CD4-positive, alpha-beta T cell treated with Interleukin-4 for 4 hours (primary cell): Measurements from ENCODE around the gene STPG2.

Experiments used
- DNase-seq: peaks from one replicate; pipeline ENCODE4 v3.0.0-alpha.2; 2020

STPG2 gene

GRCh38 chr4:98092833-98093439 is 50.3 kb downstream of the STPG2 start:
- peak; percentile 17 for DNase-seq

DNA sequence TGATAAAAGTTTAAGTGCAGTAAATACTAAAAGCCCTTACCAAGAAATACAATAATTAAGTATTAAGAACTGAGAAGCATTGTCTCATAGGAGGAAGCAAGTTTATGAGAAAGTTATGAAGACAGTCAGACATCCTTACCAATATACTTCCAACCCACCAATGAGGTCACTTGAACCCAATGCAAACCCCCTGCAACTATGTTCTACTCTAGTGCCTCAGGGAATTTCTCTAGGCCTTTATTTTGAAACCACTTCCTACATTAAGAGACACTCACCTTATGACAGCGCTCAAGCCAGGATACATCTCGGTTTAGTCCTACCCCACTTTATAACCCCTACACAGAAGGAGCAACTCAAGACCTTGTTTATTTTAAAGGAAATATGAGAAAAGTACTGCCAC is 61.3 kb downstream of the STPG2 start:
- DNase-seq: no peak

DNA sequence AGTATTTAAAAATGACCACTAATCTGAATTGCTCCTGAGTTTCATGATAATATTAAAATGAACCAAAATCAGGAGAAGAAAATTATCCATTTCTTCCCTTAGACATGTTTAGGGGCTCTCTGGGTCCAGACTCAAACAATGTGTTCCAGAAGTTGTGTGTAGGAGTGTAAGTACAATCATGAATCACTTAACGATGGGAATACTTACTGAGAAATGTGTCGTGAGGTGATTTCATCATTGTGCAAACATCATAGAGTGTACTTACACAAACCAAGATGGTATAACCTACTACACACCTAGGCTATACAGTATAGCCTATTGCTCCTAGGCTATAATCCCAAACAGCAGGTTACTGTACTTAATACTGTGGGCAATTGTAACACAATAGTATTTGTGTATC is 74.8 kb downstream of the STPG2 start:
- DNase-seq: no peak

GRCh38 chr4:98055800-98056501 is 87.3 kb downstream of the STPG2 start:
- no peak for DNase-seq

DNA sequence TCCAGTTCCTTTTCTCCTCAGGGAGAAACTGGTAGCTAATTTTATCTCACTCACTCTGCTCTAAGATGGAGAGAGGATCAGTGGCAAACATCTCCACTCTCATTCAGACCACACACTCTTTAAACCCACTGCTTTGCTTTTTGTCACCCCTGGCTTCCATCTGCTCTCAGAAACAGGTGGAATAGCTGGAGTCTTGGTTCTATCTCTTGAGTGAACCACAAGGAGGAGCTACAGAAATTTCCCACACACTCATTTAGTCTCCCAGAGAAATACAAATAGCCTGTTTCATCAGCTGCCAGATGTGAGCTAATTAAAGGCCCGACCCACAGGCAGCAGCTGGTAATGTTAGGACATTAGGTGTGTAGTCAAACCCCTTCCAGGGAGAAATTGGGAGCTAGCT is 96.6 kb downstream of the STPG2 start:
- DNase-seq: no peak

DNA sequence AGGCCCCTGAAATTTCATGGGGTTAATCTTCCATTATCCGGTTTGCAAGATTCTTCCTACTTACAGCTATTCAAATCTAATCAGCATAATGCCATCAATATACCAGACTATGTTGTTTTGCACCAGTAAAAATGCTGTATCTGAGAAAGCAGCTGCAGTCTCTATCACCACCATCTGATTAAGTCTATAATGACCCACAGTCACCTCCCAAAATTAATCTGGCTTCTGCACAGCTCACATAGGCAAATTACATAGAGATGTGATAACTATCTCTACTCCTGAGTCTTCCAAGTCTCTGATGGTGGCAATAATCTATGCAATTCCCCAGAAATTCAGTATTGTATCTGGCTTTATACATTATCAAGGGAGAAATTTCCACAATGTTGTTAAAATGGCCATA is 113.2 kb downstream of the STPG2 start:
- DNase-seq: no peak

DNA sequence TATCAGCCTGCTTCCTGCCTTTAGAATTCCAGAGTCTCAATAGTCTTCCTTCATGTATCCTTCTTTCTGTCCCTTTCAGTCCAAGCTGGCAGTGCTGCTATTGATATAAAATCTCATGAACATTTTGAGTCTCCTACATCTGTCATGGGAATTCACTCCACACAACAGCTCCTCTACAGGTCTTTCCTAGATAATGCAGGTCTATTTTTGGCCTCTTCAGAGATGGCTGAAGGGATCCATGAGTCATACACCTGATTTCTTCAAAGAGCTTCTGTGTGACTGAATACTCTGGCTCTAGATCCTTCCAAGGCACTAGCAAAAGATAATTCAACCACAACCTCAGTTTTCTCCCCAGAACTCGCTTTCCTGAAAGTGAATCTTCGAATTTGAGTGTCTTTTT is 115.4 kb downstream of the STPG2 start:
- DNase-seq: no peak

DNA sequence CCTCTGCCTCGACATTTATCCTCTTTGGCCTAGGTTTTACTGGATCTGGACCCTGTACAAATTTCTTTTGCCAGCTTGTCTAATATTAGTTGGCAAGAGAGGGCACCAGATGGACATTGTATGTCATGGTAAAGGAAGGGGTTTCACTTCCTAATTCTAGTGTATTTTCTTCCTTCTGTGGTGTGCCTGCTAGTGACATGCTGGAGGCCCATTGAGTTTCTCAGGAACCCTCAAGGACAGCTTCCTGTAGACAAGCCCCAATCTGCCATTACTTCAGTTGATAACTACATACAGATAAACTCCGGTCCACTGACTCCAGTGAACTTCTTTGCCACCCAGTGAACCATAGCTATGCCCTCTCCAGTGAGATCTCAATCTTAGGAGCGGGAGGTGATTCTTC is 116.9 kb downstream of the STPG2 start:
- no peak for DNase-seq

DNA sequence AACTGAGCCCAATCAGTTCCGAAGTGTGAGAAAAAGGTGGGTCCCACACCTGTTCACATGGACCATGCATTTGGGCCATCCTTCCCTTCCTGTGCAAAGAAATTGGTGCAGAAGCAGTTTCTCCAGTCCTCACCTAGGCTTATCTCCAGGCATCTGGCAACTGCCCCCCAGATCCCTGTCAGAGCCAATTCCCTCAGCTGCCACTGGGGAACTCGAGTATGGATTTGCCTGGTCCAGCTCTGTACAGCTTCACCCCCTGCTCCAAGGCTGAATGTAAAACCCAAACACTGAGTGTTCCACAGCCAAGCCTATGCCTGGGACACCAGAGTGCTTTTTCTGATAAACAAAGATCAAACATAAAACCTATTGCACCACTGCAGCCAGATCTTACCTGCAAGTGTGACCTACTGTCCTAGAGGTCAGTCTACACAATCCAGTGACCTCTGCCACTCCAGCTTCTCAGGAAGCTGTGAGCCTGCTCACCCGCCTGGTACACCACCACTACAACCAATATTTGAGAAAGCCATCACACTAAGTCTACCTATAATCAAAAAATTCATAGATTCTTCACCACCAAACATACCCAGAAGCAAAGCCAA is 136.4 kb downstream of the STPG2 start:
- DNase-seq: no peak

DNA sequence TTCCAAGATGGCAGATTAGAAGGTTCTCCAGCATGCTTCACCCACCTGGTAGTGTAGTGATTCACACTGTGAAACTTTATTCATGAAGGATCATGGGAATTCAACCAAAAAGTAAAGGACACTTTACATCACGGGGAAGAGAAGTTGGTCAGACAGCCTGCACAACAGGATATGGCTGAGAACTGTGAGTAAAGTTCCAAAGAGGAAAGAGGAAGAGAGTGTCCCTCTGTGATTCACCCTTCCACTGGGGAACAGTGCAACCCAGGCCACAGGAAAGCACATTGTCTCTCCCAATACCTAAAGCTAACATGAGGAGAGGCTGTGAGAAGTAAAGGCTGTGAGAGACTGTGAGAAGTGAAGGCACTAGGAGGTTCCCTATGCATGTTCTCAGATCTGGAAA is 137.2 kb downstream of the STPG2 start:
- no peak for DNase-seq

DNA sequence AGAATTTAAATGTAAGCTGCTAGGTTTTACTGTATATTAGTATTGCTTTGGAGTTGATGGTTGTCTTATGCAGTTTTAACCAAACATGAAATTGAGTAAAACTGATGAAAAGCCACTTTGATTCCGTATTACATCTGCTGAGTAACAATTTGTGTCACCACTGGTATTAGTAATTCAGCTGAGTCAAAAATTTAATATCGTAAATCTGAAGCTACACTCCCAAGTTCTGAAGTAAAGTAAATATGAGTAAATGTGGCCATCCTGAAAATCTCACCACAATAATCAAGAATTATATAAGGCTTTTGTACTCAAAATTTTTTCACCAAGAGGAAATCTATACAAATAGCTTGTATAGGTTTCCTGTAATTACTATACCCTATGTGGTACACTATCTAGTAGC is 142.3 kb downstream of the STPG2 start:
- no peak for DNase-seq

DNA sequence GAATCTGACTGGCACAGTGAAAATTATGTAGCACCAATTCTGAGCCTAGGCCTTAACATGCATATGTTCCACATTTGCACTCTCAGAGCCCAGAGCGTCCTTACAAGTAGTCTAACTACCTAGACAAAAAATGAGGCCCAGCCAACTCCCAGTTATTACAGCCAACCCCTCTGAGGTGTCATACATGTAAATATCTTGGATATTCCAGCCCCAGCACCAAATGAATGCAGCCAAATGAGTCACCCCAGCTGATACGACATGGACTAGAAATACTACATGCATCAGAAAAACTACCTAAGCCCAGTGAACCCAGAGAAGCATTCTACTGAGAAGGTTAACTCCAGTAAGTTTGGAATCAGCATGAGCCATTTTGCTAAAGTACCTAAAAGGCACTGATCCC is 145.1 kb downstream of the STPG2 start:
- DNase-seq: no peak

- DNase-seq: no peak
These were observed 148.4 kb downstream of the STPG2 start for GRCh38 chr4:97994765-97995465.

GRCh38 chr4:97990409-97990808 is 152.9 kb downstream of the STPG2 start:
- no peak for DNase-seq

DNA sequence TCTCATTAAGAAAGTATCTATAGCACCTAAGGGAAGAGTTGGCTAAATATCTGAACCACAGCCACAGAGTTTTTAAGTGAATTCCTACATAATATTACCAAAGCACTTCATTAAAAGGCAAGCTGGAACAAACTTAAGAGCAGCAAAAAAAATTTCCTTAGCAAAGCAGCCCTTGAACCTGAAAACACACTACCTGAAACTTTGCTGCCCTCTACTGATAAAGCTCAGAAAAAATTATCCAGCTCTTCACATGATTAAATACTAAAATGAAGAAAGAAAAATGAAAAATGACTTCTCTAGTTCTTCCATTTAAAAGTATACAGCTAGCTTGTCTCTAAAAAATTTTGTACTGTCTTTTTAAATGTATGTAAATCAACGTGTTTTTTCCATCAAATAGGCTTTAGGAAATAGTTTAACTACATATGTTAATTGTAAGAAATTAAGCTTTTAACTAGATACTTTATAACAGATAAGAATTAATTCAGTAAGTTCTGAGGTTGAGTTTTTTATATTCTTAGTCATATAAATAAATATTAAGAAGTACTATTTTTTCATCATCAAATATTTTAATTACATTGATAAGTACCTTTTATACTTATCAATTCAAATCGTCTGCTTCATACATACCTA is 156.1 kb downstream of the STPG2 start:
- peak; percentile 8 for DNase-seq

DNA sequence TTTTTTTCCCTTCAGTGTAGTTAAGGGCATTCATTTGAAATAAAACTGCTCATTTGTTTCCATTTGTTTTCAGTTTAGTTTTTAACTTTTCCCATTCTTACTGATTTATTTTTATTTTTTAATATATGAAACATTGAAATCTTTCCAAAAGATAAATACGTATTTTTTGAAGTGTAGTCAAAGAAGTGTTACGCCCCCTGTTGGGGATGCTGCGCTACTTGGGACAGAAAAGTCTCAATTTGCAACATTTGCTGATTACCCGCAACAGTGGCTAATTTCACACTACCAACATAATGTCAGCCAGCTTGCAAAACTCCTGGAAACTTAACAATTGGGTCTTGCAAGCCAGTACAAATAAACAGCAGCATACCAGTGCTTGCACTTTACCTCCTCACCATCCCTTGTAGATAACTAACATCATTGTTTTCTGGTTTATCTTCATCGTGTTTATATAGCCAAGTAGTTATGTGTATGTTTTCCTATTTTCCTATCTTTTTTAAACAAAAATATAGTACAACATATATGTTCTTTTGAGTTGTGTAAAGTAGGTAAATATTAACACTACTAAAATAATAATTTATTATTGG is 158.6 kb downstream of the STPG2 start:
- no peak for DNase-seq

DNA sequence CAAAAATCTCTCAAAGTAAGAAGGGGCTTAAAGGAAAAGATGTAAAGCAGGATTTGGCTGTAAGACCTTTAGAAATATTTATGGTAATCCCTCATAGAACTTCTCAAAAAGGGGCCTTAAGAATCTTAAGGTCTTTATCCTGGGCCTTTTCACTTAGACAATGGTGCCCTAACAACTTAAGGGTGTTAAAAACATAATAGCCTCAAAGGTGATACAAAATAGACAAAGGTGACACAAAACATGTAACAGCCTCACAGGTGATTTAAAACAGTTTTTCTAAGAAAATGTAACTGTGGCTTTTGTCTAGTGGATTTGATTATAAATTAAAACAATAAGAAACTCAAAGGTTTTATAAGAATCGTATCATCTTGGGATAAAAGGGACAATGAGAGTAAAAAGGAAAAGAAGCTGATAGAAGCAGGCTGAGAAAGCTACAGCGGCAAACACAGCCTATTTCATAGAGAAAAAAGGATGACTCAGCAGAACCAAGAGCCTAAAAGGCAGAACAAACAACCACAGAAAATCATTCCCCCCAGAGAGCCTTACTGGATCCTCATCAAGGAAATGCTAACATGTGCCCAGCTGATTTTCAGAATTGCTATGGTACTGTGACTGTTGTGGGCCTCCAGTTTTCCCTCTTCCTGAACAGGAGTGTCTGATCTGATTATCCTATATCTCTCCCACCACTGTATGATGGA is 164.3 kb downstream of the STPG2 start:
- DNase-seq: no peak

DNA sequence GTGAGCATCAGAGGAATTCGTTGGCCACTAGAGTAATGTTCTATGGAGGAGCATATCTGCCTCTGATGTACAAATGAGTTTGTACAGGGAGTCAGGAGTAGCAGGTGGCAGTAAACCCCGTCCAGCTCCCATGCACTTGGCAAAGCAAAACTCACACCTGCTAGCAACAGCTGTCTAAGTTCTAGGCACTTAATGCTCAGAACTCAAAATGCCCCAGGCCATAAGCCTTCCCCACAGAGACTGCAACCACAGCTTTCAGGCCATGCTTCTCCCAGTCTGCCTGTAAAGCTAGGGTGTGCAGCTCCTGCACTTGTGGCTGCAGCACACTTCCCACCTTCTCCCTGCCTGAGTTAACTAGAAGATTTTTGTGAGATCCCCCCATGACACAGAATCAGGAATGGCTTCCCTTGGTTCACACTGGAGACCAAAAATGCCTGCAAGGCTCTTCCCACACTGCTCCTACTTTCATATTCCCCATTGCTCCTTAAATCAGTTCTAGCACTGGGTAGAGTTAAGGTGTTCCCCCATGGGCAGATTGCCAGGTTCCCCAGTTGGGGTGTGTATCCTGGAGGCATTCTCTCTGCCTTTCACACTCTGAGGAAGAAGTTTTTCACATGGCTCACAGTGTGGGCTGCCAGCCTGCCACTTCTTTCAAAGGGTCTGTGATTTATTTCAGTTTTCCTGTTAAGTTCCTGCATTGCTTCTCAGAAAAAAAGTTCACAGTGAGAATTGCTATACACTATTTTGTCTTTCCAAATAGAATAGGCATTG is 189.9 kb downstream of the STPG2 start:
- DNase-seq: no peak

GRCh38 chr4:97952763-97953162 is 190.5 kb downstream of the STPG2 start:
- DNase-seq: no peak

DNA sequence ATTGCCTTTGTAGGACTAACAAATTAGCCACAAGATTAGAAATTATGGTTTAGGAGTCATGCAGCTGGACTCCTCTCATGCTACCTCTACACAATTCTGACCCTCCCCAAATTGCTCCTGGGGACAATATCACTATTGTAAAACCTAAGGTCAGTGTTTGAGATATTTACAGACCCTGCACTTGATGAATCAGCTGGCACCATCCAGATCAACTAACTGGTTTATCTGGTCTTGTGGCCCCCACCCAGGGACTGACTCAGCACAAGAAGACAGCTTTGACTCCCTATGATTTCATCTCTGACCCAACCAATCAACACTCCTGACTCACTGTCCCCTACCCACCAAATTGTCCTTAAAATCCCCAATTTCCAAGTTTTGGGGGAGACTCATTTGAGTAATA is 192.4 kb downstream of the STPG2 start:
- no peak for DNase-seq

GRCh38 chr4:97942951-97943350 is 200.3 kb downstream of the STPG2 start:
- DNase-seq: no peak

DNA sequence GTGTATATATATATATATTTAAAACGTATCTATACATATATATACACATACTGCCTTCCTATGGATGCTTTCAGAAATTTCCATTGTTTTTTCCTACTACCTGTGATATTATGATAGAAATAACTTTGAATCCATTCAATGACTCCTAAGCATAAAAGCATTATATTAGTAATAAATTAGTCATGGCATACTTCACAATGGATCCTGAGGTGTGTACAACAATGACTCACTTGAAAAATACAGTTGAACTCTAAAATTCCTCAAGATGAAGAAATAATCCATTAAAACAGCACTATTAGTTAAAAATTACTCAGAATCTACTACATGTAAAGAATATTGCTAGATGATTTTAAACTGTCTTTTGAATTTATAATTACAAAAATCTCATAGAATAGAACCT is 201.1 kb downstream of the STPG2 start:
- DNase-seq: no peak
